Omental fat pad (tissue), 4 donors: Measurements from ENCODE around the gene ASAP3. TPM values are rescaled to one million over a fixed set of nuclear protein-coding genes. Genes with fewer than 3 reads are reported as not detected.
"Not testable (repeated sequence)": the region's sequence is repeated elsewhere in the genome, so short reads cannot be mapped to it uniquely, and the experiment has no call there.

ENCODE experiments used
- ATAC-seq: fragments of 150-250 bp; one replicate; pipeline ENCODE4 v1.9.1; 2016; ENCODE audit warnings: mild to moderate bottlenecking, moderate library complexity; ENCODE audit not compliant: low FRiP score
- DNase-seq: peaks from one replicate; pipeline ENCODE4 v3.0.0-alpha.2; 2019; ENCODE audit warnings: low spot score
- total RNA-seq, 4 donors: library from RNA; depleted of rRNA; stranded (reverse); fragments of >200 nt; gene quantifications; one replicate each; pipeline ENCODE4 v1.1.0, GENCODE V29; 2016
- TF ChIP-seq, protein P1 (sequence below), 3 donors: fragments of 450-650 bp; IDR thresholded peaks; one replicate each; pipeline ENCODE4 v1.5.1; 2016 to 2017; ENCODE audit warnings: antibody characterized with exemption in 3 of 3, mild to moderate bottlenecking in 3 of 3, moderate library complexity in 2 of 3

ASAP3 gene
- total RNA-seq, 4 donors from 2014 or later, result 30.6 to 71.7 (median 36.7) TPM

DNA sequence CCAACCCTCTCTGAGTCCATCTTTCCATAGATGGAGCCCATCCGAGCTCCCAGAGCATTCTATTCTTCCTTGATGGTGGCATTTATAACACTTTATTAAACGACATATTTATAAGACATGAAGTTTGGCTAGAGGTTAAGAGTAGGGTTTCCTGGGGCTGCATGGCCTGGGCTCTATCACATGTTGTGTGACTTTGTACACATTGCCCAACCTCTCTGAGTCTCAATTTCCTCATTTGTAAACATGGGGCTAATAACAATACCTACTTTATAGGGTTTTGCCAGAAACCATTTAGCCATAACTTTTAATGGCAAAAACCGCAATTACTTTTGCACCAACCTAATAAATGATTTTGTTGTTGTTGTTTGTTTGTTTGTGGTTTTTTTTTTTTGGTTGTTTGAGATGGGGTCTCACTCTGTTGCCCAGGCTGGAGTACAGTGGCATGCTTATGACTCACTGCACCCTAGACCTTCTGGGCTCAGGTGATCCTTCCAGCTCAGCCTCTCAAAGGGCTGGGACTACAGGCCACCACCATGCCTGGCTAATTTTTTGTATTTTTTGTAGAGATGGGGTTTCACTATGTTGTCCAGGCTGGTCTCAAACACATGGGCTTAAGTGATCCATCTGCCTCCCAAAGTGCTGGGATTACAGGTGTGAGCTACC is 13.9 kb upstream of the ASAP3 start:
- TF ChIP-seq, protein P1, sequence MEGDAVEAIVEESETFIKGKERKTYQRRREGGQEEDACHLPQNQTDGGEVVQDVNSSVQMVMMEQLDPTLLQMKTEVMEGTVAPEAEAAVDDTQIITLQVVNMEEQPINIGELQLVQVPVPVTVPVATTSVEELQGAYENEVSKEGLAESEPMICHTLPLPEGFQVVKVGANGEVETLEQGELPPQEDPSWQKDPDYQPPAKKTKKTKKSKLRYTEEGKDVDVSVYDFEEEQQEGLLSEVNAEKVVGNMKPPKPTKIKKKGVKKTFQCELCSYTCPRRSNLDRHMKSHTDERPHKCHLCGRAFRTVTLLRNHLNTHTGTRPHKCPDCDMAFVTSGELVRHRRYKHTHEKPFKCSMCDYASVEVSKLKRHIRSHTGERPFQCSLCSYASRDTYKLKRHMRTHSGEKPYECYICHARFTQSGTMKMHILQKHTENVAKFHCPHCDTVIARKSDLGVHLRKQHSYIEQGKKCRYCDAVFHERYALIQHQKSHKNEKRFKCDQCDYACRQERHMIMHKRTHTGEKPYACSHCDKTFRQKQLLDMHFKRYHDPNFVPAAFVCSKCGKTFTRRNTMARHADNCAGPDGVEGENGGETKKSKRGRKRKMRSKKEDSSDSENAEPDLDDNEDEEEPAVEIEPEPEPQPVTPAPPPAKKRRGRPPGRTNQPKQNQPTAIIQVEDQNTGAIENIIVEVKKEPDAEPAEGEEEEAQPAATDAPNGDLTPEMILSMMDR (IDR thresholded peaks at IDR 0.05), result no peak
- DNase-seq (no peak), ATAC-seq (no peak)

DNA sequence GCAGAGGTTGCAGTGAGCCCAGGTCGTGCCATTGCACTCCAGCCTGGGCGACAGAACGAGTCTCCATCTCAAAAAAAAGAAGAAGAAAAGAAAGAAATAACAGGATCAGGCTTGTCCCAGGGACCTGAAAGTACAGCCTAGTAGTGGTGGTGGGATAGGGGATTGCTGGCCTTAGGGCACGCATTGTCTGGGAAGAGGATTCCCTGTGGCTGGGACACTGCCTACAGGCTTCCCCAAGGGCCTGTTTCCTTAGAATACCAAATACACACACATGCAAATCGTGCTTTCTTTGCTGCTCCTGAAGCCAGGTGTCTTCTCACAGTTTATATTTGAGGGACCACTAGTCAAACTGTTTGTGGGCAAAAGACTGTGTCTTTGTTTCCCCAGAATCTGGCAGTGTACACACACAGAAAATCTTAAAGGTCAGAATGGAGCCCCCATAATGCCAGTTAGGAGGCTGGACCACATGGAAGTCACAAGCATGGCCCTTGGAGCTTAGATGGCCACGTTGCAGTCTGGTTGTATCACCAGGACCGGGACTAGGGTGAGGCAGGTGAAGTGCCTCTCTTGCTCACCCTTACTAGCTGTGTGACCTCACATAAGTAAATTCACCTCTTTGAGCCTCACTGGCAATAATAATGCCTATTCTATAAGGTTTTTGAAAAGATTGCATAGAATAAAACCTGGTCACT is 12.7 kb upstream of the ASAP3 start:
- TF ChIP-seq, protein P1 (IDR thresholded peaks at IDR 0.05), result no peak
- DNase-seq (no peak), ATAC-seq (no peak)

DNA sequence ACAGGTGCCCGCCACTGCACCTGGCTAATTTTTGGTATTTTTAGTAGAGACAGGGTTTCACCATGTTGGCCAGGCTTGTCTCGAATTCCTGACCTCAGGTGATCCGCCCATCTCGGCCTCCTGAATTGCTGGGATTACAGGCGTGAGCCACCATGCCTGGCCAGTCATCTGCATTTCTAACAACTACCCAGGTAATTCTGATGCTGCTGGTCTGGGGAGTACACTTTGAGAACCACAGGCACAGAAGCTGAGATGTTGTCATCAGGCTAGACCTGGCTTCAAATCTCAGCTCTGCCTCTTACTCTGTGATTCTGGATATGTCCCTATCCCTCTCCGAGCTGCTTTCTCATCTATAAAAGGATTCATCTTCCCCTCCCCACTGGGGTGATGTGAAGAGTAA is 10.9 kb upstream of the ASAP3 start:
- not testable (repeated sequence) for DNase-seq, ATAC-seq

DNA sequence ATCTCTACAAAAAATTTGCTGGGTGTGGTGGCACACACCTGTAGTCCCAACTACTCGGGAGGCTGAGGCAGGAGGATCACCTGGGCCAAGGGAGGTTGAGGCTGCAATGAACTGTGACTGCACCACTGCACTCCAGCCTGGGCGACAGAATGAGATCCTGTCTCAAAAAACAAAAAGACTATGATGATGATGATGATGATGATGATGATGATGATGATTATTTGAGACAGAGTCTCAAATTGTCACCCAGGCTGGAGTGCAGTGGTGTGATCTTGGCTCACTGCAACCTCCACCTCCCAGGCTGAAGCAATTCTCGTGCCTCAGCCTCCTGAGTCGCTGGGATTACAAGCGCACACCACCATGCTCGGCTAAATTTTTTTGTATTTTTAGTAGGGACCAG is 8.8 kb upstream of the ASAP3 start:
- ATAC-seq, DNase-seq: not testable (repeated sequence)

DNA sequence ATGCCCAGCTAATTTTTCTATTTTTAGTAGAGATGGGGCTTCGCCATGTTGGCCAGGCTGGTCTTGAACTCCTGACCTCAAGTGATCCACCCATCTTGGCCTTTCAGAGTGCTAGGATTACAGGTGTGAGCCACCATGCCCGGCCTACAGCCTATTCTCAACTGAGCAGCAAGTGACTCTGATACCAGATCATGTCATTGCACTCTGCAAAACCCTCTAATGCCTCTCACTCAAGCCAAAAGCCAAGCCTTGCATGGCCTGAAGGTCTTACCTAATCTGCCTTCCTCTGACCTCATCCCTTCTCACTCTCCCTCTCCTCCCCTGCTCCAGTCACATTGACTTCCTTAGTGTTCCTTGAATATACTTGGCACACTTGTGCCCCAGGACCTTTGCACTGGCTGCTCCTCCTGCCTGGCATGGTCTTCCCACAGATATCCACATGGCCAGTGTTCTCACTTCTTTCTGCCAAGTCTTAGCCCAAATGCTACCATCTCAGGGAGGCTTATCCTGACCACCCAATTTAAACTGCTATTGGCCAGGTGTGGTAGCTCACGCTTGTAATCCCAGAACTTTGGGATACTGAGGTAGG is 8.2 kb upstream of the ASAP3 start:
- TF ChIP-seq, protein P1 (IDR thresholded peaks at IDR 0.05), result no peak
- ATAC-seq, result no peak

DNA sequence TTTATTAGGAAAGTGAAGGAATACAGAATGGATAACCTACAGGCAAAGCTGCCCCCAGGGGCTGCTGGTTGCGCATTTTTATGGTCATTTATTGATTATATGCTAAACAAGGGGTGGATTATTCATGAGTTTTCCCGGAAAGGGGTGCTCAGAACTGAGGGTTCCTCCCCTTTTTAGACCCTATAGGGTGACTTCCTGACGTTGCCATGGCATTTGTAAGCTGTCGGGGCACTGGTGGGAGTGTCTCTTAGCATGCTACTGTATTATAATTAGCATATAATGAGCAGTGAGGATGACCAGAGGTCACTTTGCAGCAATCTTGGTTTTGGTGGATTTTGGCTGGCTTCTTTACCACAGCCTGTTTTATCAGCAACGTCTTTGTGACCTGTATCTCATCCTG is 5.9 kb upstream of the ASAP3 start:
- no peak for ATAC-seq
- TF ChIP-seq, protein P1 (IDR thresholded peaks at IDR 0.05), result no peak
- no peak for DNase-seq

More for the DNA sequence above, 8.2 kb upstream of the ASAP3 start:
- DNase-seq, result no peak

DNA sequence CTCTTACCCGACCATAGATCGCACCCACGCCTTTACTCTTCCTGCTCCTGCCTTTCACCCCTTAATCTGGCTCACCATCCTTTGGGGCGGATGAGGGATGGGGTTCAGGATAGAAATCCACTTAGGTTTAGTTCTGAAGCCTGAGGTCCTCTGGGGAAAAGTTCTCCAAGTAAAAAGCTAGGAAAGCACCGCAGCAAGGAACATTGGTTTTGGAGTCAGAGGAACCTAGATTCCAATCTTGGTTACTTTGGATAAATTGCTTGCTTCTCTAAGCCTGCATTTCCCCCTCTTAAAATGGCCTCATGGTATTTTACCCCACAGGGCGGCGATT is 988 bp upstream of the ASAP3 start:
- ATAC-seq, result no peak
- TF ChIP-seq, protein P1 (IDR thresholded peaks at IDR 0.05), result no peak
- no peak for DNase-seq
